ENCODE results near the gene LINC01488. TPM values are rescaled to one million over a fixed set of nuclear protein-coding genes. Genes with fewer than 3 reads are reported as not detected.

Gene LINC01488
- total RNA-seq, 1 experiment from 2014 or later: not detected

DNA sequence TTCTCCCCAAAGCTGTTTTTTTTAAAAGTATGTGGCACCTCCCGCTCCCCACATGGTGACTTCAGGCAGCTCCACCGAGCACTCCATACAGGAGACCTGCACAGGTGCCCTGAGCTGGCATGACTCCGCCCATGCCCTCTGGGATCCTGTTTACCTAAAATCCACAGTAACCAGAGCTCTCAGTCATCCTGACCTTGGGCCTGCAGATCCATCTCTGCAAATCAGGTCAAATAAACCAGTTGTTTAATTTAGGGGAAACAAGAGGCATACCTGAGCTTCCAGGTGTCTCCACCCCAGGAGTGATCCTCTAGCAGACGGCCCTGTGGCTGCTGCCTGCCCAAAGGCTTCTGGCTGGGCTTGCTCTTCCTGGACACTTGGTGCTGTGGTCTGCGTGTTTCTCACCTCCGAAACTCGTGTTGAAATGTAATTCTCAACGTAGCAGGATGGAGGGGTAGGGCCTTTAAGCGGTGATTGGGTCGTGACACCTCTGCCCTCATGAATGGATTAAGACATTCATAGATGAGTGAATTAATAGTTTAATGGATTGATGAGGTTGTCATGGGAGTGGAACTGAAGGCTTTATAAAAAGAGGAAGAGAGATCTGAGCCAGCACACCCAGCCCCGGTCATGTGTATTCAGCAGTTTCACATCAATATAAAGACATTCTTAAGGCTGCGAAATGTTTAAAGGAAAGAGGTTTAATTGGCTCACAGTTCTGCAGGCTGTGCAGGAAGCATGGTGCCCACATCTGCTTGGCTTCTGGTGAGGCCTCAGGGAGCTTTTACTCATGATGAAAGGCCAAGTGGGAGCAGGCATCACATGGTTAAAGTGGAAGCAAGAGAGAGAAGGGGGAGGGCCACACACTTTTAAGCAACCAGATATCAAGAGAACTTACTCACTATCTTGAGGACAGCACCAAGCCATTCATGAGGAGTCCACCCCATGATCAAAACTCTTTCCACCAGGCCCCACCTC, 34.1 kb downstream of the LINC01488 start:
- DNase-seq (ENCODE audit: low spot score): no peak
- in situ Hi-C loops (cut with HindIII; ENCODE audit: low sequenced_read_pairs): no loop called here

DNA sequence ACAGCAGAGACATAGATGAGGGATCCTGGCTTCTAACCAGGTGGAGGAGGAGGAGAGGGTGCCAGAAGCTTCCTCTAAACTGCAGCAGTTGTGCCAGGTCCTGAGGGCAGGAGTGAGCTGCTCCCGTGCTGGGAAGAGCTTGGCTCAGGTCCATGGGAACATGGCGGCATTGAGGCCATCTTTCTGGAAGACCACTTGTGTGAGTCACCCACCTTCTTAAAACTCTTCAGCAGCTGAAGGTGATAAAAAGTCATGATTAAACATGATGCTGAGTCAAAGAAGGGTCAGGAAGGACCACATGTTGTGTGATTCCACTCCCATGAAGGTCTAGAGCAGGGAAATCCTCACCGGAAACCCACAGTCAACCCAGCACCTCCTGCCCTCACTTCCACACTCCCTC, 35.1 kb downstream of the LINC01488 start:
- in situ Hi-C loops (cut with HindIII; ENCODE audit: low sequenced_read_pairs): no loop called here
- DNase-seq (ENCODE audit: low spot score): no peak

DNA sequence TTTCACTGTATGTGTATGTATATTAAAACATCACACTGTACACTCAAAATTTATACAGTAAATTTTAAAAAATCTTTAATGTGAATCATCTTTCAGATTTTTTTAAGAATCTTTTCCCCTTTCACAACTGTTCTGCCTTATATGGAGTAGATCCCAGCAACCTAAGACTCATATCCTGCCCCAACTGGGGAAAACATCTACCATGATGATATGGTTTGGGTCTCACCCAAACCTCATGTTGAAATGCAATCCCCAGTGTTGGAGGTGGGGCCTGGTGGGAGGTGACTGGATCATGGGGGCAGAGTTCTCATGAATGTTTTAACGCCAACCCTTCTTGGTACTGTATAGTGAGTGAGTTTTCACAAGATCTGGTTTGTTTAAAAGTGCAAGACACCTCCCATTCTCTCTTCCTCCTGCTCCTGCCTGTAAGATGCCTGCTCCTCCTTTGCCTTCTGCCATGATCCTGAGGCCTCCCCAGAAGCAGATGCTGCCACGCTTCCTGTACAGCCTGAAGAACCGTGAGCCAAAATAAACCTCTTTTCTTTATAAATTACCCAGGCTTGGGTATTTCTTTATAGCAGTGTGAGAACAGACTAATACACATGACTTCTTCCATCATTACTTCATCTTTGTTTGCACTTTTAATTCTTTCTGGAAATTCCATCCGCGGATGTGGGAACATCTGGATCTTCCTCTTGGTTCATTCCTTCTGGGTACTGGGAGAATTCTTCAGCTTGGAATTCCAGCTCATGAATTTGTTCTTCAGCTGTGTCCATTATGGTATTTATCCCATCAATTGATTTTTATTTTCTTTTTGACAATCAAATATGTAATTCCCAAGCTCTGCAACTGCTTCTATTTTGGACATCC, 36.9 kb downstream of the LINC01488 start:
- no peak for DNase-seq (ENCODE audit: low spot score)
- in situ Hi-C loops (cut with HindIII; ENCODE audit: low sequenced_read_pairs): no loop called here

DNA sequence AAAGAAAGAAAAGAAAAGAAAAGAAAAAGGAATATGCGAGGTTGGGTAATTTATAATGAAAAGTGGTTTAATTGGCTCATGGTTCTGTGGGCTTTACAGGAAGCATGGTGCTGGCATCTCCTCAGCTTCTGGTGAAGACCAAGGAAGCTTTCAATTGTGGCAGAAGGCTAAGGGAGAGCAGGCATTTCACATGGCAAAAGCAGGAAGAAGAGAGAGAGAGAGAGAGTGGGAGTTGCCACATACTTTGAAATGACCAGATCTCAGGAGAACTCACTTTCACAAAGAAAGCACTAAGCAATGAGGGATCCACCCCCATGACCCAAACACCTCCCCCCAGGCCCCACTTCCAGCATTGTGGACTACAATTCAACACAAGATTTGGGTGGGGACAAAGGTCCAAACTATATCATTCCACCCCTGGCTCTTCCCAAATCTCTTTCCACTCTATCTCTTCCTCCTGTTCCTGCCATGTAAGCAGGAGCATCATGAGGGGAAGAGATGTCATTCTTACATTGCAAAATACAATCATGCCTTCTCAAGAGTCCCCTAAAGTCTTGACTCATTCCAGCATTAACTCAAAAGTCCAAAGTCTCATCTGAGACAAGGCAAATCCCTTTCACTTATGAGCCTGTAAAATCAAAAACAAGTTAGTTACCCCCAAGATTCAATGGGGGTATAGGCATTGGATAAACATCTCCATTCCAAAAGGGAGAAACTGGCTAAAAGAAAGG, 38.9 kb downstream of the LINC01488 start:
- no peak for DNase-seq (ENCODE audit: low spot score)
- in situ Hi-C loops (cut with HindIII; ENCODE audit: low sequenced_read_pairs): no loop called here

DNA sequence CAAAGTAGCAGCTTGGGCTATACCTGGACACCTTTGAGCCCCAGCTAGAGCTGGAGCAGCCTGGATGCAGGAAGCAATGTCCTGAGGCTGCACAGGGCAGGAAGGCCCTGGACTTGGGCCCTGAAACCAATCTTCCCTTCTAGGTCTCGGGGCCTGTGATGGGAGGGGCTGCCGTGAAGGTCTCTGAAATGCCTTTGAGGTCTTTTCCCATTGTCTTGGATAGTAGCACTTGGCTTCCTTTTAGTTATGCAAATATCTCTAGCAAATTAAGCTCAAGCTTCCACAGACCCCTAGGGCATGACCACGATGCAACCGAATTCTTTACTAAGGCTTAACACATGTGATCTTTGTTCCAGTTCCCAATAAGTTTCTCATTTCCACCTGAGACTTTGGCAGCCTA, 40.0 kb downstream of the LINC01488 start:
- in situ Hi-C loops (cut with HindIII; ENCODE audit: low sequenced_read_pairs): no loop called here
- no peak for DNase-seq (ENCODE audit: low spot score)

DNA sequence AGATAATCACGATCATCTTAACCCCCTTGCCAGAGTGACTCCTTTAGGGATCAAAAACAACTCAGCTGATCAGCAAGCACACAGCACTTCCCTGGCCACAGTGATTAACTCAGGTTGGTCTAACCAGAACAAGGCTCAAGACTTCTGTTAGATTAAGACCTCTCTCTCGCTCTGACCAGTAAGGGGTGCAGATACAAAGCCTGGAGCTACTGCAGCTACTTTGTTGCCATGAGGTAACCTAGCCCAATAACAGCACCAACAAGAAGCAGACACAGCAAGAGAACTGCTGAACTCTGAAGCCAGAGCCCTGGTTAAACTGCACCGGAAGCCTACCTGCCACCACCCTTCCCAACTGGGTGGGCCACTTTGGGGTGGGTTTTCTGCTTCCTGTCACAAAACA, 42.0 kb downstream of the LINC01488 start:
- in situ Hi-C loops (cut with HindIII; ENCODE audit: low sequenced_read_pairs): no loop called here
- no peak for DNase-seq (ENCODE audit: low spot score)

DNA sequence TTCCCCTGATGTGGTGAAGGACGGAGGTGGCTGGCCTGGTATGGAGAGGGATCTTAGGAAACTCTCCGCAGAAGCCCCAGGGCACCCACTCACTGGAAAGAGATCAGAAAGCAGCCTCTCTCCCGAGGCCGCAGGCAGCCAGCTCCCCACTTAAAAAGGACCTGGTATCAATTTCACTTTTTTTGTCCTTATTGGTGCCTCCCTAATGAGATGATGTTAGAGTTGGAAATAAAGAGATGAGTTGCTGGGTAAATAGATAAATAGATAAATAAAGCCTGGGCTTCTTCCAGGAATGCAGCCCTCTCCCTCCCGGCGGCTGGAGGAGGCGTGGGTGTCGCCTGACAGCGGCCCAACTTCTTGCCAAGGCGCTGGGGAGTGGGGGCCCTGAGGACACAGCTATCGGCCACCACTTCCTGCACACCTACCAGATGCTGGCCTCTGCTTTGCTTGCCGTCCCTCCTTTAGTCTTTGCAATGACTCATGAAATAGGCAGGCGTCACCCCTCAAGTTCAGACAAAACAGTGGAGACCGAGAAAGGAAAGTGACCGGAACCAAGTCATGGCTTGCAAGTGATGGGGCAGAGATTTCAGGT, 42.9 kb downstream of the LINC01488 start:
- in situ Hi-C loops (cut with HindIII; ENCODE audit: low sequenced_read_pairs): no loop called here
- no peak for DNase-seq (ENCODE audit: low spot score)

DNA sequence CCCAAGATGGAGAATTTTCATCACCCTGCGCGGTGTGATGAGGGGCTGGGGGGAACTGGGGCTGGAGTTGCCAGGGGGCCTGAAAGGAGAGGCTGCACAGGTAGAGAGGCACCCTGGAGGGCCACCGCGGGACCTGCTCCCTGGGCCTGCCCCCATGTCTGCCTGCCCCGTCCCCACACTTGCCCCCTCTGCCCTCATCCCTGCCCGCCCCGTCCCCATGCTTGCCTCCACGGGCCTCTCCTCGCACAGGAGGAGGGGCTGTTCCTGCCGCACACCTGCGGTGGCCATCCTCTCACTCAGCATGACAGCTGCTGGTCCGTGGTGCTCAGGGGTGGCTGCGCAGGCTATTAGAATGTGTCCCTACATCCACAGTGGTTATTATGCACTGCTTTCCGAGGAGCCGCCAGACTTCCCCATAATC, 43.5 kb downstream of the LINC01488 start:
- DNase-seq (ENCODE audit: low spot score): no peak
- in situ Hi-C loops (cut with HindIII; ENCODE audit: low sequenced_read_pairs): no loop called here

DNA sequence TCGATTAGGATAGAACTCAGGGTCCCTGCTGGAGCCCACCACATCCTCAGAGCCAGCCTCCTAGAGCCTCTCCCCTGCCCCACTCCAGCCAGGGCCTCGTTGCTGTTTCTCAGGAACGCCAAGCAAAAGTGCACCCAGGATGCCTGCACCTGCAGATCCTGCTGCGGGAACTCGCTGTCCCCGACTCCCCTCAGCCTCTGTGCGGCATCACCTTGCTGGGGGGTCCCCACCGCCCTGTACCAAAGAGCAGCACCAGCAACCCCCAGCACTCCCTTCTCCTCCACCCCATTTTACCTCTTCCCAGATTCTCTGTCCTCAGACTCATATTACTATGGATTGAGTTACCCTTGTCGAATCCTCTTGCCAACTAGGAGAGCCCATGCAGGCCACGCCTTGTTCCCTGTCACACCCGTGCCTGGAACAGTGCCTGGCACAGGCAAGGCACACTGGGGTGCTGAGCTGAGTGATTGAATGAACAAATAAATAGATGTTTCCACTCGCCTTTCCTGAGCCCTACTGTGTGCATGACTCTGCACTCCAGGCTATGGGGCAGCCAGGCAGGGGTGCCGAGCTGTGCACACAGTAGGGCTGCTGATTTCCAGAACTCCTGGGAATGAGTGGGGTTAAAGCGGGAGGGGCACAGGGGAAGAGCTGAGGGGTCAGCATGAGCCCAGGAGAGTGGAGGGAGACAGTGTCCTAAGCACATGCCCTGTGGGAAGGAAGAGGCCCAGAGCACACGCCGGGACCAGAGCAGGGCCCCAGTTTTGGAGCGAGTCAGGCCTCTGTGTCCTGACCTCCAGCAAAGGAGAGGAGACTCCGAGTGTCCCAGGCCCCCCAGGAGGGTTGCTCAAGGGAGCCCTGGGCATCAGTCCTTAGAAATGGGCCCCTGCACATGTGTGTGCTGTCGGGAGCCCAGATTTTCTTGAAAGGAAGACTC, 44.3 kb downstream of the LINC01488 start:
- in situ Hi-C loops (cut with HindIII; ENCODE audit: low sequenced_read_pairs): no loop called here
- no peak for DNase-seq (ENCODE audit: low spot score)

DNA sequence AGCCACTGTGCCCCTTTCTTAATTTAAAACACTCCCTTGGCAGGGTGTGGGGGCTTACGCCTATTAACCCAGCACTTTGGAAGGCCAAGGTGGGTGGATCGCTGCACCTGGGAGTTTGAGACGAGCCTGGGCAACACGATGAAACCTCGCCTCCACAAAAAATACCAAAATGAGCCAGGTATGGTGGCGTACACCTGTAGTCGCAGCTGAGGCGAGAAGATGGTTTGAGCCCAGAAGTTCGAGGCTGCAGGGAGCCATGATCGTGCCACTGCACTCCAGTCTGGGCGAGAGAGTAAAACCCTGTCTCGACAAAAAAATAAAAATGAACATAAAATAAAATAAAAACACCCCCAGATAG, 45.0 kb downstream of the LINC01488 start:
- DNase-seq (ENCODE audit: low spot score): no peak
- in situ Hi-C loops (cut with HindIII; ENCODE audit: low sequenced_read_pairs): no loop called here

DNA sequence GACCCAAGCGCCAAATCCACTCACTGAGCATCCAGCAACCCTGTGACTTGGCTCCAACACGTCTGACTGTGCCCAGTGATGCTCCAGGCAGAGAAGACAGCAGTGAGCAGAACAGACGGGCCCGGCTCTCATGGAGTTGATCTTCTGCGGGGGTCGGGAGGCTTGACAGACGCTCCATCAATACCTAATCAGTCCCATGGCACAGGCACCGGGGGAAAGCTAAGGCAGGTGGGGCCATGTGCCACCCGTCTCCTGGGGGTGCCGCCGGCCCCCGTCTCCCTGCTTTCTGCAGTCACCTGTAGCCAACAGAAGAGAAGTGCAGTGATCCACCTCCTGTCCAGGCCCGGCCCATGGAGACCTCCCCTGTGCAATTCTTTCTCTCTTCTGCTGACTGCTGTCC, 47.5 kb downstream of the LINC01488 start:
- in situ Hi-C loops (cut with HindIII; ENCODE audit: low sequenced_read_pairs): no loop called here

DNA sequence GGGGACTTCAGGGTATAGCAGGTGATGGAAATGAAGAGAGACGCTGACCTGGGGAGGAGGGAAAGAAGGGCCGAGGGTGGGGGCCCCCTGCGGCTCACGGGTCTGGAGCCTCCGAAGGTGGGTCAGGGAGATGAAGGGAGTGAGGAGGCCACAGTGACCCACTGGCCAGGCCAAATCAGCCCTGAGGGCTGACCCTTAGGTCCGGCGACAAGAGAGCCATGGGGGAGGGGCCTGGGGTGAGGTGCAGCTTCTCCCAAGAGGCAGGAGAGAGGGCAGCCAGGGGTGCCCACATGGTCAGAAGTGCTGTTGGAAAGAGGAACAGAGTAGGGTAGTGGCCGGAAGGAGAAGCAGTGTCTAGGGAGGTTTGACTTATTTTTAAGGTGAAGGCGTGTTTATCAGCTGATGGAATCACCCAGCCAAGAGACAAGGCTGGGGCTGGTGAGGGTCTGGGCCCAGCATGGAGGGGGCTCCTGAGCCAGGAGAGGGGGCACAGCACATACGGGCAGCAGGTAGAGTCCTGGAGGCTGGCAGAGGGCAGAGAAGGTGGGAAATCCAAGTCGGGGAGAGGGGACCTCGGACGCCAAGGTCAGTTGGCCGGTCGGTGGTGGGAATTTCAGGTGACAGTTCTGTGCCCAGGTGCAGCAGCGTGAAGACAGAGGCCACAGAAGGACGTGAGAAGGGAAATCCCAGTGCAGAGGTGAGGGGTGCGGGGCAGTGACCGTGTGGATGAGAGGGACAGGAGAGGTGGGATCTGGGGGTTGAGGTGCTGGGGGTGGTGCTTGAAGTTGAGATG, 49.0 kb downstream of the LINC01488 start:
- DNase-seq (ENCODE audit: low spot score): no peak
- in situ Hi-C loops (cut with HindIII; ENCODE audit: low sequenced_read_pairs): no loop called here

More for the DNA sequence above, 47.5 kb downstream of the LINC01488 start:
- DNase-seq (ENCODE audit: low spot score): no peak

DNA sequence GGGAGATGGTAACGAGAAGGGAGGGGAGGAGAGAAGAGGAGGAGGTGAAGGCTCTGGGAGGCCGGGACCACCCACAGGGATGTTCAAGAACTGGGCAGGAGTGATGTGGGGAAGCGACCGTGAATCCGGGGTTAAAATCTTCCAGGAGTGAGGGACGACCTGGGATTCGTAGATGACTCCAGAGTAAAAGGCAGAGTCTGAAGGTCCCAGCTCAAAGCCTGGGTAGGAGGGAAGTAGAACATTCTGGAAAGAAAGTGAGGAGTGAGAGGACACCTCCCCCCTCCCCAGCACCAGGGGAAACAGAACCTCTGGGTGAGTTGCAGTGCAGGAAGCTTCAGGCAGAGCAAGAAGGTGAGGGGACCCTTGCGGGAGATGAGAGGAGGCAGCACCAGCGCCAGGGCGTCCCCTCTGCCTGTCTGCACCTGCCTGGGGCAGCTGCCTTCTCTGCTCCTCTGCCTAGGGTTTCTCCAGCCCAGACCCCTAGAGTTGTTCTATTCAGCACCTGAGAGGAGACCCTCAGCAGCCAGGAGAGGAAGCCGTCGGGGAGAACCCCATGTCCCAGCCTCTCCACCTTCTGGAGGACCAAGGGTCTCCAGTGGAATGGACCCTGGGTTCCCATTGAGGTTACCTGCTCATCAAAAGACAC, 49.7 kb downstream of the LINC01488 start:
- in situ Hi-C loops (cut with HindIII; ENCODE audit: low sequenced_read_pairs): no loop called here
- no peak for DNase-seq (ENCODE audit: low spot score)

DNA sequence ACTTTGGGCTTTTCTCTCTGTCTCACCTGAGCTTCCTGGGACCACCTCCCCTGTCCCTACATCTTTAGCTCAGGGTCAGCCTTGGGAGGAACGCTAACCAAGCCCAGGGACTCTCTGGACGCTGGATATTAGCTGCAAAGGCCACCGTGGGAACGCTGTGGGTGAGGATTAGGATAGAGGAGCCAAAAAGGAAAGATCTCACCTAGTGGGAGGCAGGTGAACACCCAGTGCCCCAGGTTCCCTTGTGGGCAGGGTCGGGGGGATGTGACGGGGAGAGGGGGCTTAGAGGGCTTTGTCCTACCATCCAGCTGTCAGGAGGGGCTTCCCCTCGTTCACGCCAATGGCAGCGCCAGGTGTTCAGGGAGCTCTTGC, 50.2 kb downstream of the LINC01488 start:
- DNase-seq (ENCODE audit: low spot score): no peak
- in situ Hi-C loops (cut with HindIII; ENCODE audit: low sequenced_read_pairs): no loop called here

DNA sequence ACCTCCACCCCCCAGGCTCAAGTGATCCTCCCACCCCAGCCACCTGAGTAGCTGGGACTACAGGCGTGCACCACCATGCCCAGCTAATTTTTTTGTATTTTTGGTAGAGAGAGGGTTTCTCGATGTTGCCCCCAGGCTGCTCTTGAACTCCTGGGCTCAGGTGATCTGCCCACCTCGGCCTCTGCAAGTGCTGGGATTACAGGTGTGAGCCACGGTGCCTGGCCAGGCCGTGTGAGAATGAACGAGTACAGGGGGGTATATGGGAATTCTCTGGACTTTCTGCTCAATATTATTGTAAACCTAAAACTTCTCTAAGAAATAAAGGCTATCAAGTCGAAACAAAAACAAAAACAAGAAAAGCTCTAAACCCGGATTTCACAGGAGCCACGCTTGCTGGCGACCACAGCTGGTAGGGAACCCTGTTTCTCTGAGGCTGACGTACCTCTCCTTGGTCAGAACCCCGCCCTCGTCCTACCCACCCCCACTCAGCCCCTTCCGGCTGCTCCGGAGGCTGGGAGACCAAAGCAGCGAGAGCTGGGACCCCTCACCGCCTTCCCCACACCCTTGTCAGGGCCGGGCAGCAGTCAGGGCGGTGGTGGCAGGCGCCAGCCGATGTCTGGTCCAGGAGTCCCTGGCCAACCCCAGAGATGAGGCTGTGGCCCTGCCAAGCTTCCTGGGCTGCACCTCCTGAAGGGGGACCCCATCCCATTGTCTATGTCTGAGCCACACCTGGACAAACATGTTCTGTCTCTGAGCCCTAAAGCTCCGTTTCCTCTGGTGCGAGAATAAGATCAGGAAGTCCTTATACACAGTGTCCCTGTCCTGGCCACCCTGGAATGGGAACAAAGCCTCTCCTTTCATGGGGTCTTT, 52.1 kb downstream of the LINC01488 start:
- in situ Hi-C loops (cut with HindIII; ENCODE audit: low sequenced_read_pairs): no loop called here
- DNase-seq (ENCODE audit: low spot score): no peak

DNA sequence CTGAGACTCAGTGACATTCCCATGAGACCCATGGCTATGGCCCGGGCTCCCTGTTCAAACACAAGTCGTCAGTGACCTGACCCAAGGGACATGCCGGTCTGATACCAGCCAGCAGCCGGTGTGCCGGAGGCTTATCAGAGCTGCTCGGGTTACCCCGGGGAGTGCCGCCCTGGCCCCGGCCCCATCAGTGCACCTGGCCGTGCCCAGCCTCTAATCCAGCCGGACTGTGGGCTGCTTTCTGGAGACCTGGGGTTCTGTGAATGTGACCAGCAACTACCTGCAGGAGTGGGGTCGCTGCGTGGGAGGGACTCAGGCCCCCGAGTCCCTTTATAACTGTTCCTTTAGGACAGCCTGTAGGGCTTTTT, 52.7 kb downstream of the LINC01488 start:
- no peak for DNase-seq (ENCODE audit: low spot score)
- in situ Hi-C loops (cut with HindIII; ENCODE audit: low sequenced_read_pairs): no loop called here
